Fibroblast of lung (primary cell): ENCODE measurements around the gene ABCG8. TPM values are rescaled to one million over a fixed set of nuclear protein-coding genes. Genes with fewer than 3 reads are reported as not detected.

Experiments used
- DNase-seq, 2 donors: peaks; one replicate each; pipeline versions ENCODE4 v3.0.0 to v3.0.0-alpha.2; 2010; ENCODE audit warnings: low read depth in 2 of 2
- H2AFZ ChIP-seq: 2 replicates; pipeline ENCODE4 v1.5.1; 2012; ENCODE audit warnings: low read length, control low read depth, inconsistent platforms
- H3K27ac ChIP-seq: 2 replicates; pipeline ENCODE4 v1.5.1; 2011; ENCODE audit warnings: low read length, control low read depth; ENCODE audit not compliant: insufficient read depth
- H3K27me3 ChIP-seq: 2 replicates; pipeline ENCODE4 v1.5.1; 2011; ENCODE audit warnings: mild to moderate bottlenecking, low read length; ENCODE audit not compliant: control insufficient read depth, insufficient read depth
- H3K36me3 ChIP-seq: 2 replicates; pipeline ENCODE4 v1.5.1; 2011; ENCODE audit warnings: low read length; ENCODE audit not compliant: control insufficient read depth, insufficient read depth
- H3K4me1 ChIP-seq: 2 replicates; pipeline ENCODE4 v1.5.1; 2011; ENCODE audit warnings: low read length; ENCODE audit not compliant: control insufficient read depth, insufficient read depth; ENCODE audit errors: extremely low read depth
- H3K4me2 ChIP-seq: 2 replicates; pipeline ENCODE4 v1.5.1; 2011; ENCODE audit warnings: low read length, control low read depth; ENCODE audit not compliant: insufficient read depth; ENCODE audit errors: extremely low read depth
- H3K4me3 ChIP-seq, 4 experiments: fragments of 200-600 bp in 1 of 4; sonication (generic) in 1 of 4; replicated peaks in 1 of 4; 2 replicates each; pipeline ENCODE4 v1.5.1; 2011 to 2016; ENCODE audit warnings: low read length in 4 of 4, low read depth in 3 of 4, mild to moderate bottlenecking in 3 of 4, control low read depth in 2 of 4, inconsistent platforms in 1 of 4, mixed read lengths in 1 of 4; ENCODE audit not compliant: insufficient read depth in 1 of 4; ENCODE audit errors: control extremely low read depth in 1 of 4
- H3K79me2 ChIP-seq: 2 replicates; pipeline ENCODE4 v1.5.1; 2012; ENCODE audit warnings: mild to moderate bottlenecking, low read length, inconsistent platforms; ENCODE audit not compliant: control insufficient read depth, insufficient read depth
- H3K9ac ChIP-seq: 2 replicates; pipeline ENCODE4 v1.5.1; 2011; ENCODE audit warnings: mild to moderate bottlenecking, low read length, control low read depth; ENCODE audit not compliant: insufficient read depth
- H3K9me3 ChIP-seq: 2 replicates; pipeline ENCODE4 v1.5.1; 2012; ENCODE audit warnings: low read depth, low read length; ENCODE audit not compliant: control insufficient read depth, insufficient read depth
- H4K20me1 ChIP-seq: 2 replicates; pipeline ENCODE4 v1.5.1; 2011; ENCODE audit warnings: low read length; ENCODE audit not compliant: control insufficient read depth, insufficient read depth; ENCODE audit errors: extremely low read depth
- EZH2 ChIP-seq: IDR thresholded peaks from 2 replicates; pipeline ENCODE4 v1.5.1; 2012; ENCODE audit warnings: low read length, control low read depth, mild to moderate bottlenecking; ENCODE audit errors: missing control alignments
- polyA plus RNA-seq, 2 donors: library from polyadenylated mRNA; depleted of rRNA in 1 of 2; stranded (reverse) in 1 of 2; unstranded in 1 of 2; fragments of >200 nt; gene quantifications; 2 replicates each; pipeline ENCODE4 v1.2.1, GENCODE V29; 2011 to 2012; ENCODE audit warnings: missing spikeins in 1 of 2
- total RNA-seq: library from RNA; depleted of rRNA; stranded (reverse); fragments of >200 nt; gene quantifications from 2 replicates; pipeline ENCODE4 v1.2.1, GENCODE V29; 2014
- TF ChIP-seq, protein P1 (sequence below), 2 donors: IDR thresholded peaks in 1 of 2; conservative IDR thresholded peaks in 1 of 2; 1 replicate in 1 of 2; 2 replicates in 1 of 2; pipeline ENCODE4 v1.5.1; 2011 to 2012; ENCODE audit warnings: low read length in 2 of 2, control low read depth in 1 of 2, inconsistent platforms in 1 of 2, low read depth in 1 of 2, mild to moderate bottlenecking in 1 of 2

Gene ABCG8
- total and polyA plus RNA-seq, 2 donors (not counting 1 experiment from before 2014, with no cell fraction given) = not detected

DNA sequence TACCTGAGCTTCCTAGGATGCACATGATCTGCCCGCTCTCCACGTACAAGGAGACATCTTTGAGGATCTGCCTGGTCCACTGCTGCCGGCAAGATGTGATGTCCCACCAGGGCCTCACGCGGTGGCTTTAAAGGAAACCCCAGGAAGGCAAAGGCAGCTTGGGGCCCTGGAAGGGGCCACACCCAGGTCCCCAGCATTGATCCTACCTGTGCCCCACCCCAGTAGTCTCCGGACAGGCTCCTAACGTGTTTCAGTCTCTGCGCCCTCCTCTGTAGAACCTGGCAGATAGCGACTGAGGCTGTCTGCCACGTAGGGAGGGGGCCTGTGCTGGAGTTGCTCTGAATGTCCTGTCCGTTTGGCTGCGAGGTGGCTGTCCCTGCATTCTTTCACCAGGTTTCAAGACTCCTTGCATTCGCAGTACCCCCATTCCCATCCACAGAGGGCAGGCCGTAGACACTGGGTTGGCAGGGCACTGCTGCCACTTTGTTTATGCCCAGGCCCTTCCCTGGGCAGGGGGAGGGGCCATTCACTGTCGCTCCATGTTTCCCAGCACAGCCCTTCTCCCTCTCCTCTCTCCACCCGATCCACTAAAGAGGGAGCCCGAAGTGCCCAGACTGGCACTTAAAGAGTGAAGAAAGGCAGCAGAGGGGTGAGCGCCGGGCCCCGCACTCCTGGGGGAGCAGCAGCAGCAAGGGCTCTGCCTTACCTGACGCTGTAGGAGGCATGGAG is 776 bp upstream of the ABCG8 start:
- no peaks in the 10 kb centered on the region for H3K79me2 ChIP-seq
- no peaks in the 10 kb centered on the region for H4K20me1 ChIP-seq
- no peaks in the 10 kb centered on the region for H3K9me3 ChIP-seq
- no peak overlapping the region for H3K9ac ChIP-seq
- no peak for DNase-seq
- no peak overlapping the region for H3K4me2 ChIP-seq
- no peak overlapping the region for H3K27ac ChIP-seq
- no peak overlapping the region for H2AFZ ChIP-seq
- H3K27me3 ChIP-seq = peaks cover 8% of the 10 kb centered on the region
- H3K4me1 ChIP-seq = no peaks in the 10 kb centered on the region
- TF ChIP-seq EZH2 = no peak
- TF ChIP-seq, protein P1, sequence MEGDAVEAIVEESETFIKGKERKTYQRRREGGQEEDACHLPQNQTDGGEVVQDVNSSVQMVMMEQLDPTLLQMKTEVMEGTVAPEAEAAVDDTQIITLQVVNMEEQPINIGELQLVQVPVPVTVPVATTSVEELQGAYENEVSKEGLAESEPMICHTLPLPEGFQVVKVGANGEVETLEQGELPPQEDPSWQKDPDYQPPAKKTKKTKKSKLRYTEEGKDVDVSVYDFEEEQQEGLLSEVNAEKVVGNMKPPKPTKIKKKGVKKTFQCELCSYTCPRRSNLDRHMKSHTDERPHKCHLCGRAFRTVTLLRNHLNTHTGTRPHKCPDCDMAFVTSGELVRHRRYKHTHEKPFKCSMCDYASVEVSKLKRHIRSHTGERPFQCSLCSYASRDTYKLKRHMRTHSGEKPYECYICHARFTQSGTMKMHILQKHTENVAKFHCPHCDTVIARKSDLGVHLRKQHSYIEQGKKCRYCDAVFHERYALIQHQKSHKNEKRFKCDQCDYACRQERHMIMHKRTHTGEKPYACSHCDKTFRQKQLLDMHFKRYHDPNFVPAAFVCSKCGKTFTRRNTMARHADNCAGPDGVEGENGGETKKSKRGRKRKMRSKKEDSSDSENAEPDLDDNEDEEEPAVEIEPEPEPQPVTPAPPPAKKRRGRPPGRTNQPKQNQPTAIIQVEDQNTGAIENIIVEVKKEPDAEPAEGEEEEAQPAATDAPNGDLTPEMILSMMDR (conservative IDR thresholded peaks at IDR 0.05 in 1 of 2, IDR thresholded peaks at IDR 0.05 in 1 of 2; ENCODE audit: low read depth in 1 of 2, low read length in 2 of 2) = no peak
- no peak overlapping the region for H3K4me3 ChIP-seq
- no peaks in the 10 kb centered on the region for H3K36me3 ChIP-seq

DNA sequence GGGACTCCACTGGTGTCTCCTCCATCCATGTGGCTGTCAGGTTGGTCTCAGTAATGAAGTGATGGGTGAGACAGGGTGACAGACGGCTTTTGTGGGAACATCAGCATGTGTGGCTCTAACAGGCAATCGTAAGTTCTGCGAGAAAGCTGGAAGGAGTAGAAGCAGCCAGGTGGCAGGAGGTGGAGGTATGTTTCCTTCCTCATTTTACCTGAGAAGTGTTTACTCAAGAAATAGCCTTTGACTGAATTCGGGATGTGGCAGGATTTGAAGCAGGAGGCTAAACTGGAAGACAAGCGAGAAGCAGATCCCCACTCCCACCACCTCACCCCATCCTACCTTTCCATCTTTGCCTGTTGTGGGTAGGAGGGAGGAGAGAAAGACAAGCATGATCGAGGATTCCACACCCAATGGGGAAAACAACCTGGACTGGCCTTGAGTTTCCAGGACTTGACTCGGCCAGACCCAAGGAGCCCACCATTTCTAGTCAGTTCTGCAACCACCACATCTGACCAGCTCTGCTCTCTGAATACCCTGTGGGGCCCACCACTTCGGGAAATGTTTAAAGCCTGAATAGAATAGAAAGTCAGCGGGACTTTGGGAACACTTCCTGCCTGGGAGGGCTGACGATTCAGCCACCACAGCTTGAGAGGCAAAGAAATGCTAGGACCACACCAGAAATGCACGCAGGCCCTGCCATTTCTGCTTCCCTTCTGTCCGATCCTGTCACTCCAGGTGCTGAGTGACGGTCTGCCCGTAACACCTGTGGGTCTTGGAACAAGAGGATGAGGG is 1.2 kb downstream of the ABCG8 start:
- no peak overlapping the region for H2AFZ ChIP-seq
- no peak overlapping the region for H3K27ac ChIP-seq
- H3K4me3 ChIP-seq = no peak overlapping the region
- TF ChIP-seq EZH2 = no peak
- TF ChIP-seq, protein P1 (conservative IDR thresholded peaks at IDR 0.05 in 1 of 2, IDR thresholded peaks at IDR 0.05 in 1 of 2; ENCODE audit: low read depth in 1 of 2, low read length in 2 of 2) = no peak
- H3K36me3 ChIP-seq = no peaks in the 10 kb centered on the region
- H3K9me3 ChIP-seq = no peaks in the 10 kb centered on the region
- no peaks in the 10 kb centered on the region for H3K79me2 ChIP-seq
- H4K20me1 ChIP-seq = no peaks in the 10 kb centered on the region
- no peak overlapping the region for H3K4me2 ChIP-seq
- DNase-seq = no peak
- no peaks in the 10 kb centered on the region for H3K4me1 ChIP-seq
- peaks cover 14% of the 10 kb centered on the region for H3K27me3 ChIP-seq
- H3K9ac ChIP-seq = no peak overlapping the region

DNA sequence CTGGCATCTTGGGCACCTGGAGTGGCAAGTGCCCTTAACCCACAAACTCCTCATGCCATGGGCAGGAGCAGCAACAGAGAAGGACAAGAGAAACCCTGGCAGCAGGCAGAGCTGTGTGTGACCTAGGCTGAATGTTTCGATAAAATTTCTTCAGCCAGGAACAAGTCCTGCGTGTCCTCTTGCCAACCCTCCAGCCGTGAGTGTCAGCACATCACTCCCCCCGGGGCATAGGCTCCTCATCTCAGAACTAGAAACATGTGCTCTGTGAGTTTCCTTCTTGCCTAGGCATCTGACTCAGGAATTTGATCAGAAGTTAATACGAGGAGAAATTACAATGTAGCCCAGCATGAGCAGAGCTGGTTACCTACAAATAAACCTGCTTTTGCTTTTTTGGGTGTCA is 2.2 kb downstream of the ABCG8 start:
- H3K4me2 ChIP-seq = no peak overlapping the region
- H3K4me1 ChIP-seq = no peaks in the 10 kb centered on the region
- H3K27ac ChIP-seq = no peak overlapping the region
- no peaks in the 10 kb centered on the region for H3K36me3 ChIP-seq
- no peaks in the 10 kb centered on the region for H3K9me3 ChIP-seq
- H2AFZ ChIP-seq = no peak overlapping the region
- H3K79me2 ChIP-seq = no peaks in the 10 kb centered on the region
- H3K27me3 ChIP-seq = peaks cover 14% of the 10 kb centered on the region
- H3K4me3 ChIP-seq = no peak overlapping the region
- no peak for DNase-seq
- H4K20me1 ChIP-seq = no peaks in the 10 kb centered on the region
- TF ChIP-seq EZH2 = no peak
- TF ChIP-seq, protein P1 (conservative IDR thresholded peaks at IDR 0.05 in 1 of 2, IDR thresholded peaks at IDR 0.05 in 1 of 2; ENCODE audit: low read depth in 1 of 2, low read length in 2 of 2) = no peak
- H3K9ac ChIP-seq = no peak overlapping the region
